SK-N-SH (cell line): ENCODE results near the gene SEMA3B.

Source experiments
- CTCF ChIP-seq: fragments of 200-600 bp; sonication (generic); IDR thresholded peaks from 2 replicates; pipeline ENCODE4 v1.6.1; 2017; ENCODE audit warnings: antibody characterized with exemption, mild to moderate bottlenecking, moderate library complexity
- EP300 ChIP-seq, 2 experiments: IDR thresholded peaks; 2 replicates each; pipeline versions ENCODE4 v1.4.0 to v1.6.1; 2012; ENCODE audit warnings: borderline replicate concordance in 1 of 2, low read depth in 1 of 2, low read length in 1 of 2
- FOSL2 ChIP-seq: IDR thresholded peaks from 2 replicates; pipeline ENCODE4 v1.4.0; 2012; ENCODE audit warnings: low read depth, mild to moderate bottlenecking, moderate library complexity, borderline replicate concordance
- PBX3 ChIP-seq: IDR thresholded peaks from 2 replicates; pipeline ENCODE4; 2012
- POLR2AphosphoS5 ChIP-seq: IDR thresholded peaks from 2 replicates; pipeline ENCODE4 v1.6.1; 2012; ENCODE audit warnings: low read depth, low read length
- RAD21 ChIP-seq: IDR thresholded peaks from 2 replicates; pipeline ENCODE4 v1.6.1; 2012; ENCODE audit warnings: mild to moderate bottlenecking, low read length
- ZBTB33 ChIP-seq: IDR thresholded peaks from 2 replicates; pipeline ENCODE4 v1.4.0; 2012; ENCODE audit warnings: low read depth, borderline replicate concordance

- TF ChIP-seq ZBTB33, result no peak
- no peak for TF ChIP-seq RAD21
- no peak for TF ChIP-seq EP300 (IDR thresholded peaks at IDR 0.05; ENCODE audit: borderline replicate concordance in 1 of 2, low read depth in 1 of 2, low read length in 1 of 2)
- no peak for TF ChIP-seq PBX3
- TF ChIP-seq FOSL2, result no peak
- no peak for TF ChIP-seq POLR2AphosphoS5
- TF ChIP-seq CTCF, result no peak
Observed at GRCh38 chr3:50245251-50245745, 23.6 kb upstream of the SEMA3B start.
